T-helper 1 cell (primary cell): ENCODE results near the gene DIAPH3.

Experiments used
- DNase-seq, 5 donors: peaks; one replicate each; pipeline ENCODE4 v3.0.0-alpha.2; 2012 to 2020

Gene DIAPH3

DNA sequence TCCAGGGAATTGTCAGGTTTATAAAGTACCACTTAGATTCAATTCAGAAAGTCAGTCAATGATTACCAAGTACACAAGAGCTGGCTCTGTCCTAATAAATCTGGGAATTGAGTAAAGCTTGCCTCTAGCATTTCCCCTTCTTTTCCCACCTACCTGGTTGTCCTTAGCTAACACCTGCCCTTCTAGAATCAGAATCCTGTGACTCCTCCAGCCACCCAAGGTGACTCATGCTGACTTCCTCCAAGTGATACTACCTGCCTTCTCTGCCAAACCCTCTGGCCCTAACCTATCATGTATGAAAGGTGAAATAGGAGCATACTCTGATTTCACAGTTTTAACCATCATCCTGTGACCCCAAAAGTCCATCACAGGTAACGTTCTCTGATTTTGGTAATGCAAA, 151.2 kb downstream of the DIAPH3 start:
- DNase-seq, result no peak

DNA sequence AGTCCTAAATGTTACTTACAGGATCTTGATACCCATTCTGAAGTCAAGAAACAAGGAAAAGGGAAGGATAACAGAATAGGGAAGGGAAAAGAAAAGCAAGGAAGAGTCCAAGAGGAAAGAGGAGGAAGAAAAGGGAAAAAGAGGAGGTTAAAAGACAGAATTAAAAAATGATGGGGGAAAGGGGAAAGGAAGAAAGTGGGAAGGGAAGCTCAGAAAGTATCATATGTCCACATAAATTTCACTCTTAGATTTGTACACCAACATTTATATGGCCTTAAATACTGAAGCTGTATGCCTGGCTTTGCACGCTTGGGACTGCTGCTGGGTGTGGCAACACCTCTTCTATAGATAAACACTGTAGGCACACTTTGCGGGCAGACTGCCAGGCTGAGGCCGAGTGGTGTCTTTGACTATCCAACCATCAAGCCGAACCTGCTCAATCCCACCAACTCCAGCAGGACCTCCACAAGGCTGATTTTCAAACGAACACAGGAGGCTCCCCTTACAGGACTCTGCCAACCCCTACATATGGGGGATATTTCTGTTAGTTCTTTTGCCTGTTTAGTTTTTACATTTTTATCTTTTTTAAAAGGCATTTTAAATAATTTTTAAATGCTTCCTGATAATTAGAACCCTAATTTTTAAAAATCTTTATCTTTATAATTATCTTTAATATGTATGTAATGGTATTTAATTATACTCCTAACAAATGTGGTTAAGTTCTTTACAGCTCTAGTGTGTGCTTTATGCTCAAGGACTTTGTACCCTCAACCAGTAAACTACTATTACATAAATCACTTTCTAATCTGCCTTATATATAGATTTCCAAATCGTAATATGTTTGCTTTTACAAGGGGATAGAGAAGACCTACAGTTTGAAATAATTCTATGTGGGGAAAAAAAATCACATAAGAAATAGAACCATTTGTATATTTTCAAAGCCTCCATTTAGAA, 154.2 kb downstream of the DIAPH3 start:
- DNase-seq, result no peak

DNA sequence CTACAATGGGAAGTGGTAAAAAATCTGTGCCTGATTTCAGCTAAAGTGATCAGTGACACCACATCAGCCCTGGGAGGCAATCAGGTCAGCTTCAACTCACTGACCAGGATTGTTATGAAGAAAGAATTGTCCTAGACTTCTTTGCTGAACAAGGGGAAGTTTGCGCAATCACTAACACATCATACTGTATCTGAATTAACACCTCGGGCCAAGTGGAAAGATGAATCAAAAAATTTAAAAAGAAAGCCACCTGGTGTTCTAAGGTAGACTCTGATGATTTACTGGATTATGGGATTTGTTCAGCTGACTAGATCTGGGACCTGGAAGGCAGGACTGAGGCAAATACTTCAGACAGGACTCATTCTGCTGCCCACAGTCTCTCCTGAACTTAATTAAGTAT, 161.8 kb downstream of the DIAPH3 start:
- no peak for DNase-seq

DNA sequence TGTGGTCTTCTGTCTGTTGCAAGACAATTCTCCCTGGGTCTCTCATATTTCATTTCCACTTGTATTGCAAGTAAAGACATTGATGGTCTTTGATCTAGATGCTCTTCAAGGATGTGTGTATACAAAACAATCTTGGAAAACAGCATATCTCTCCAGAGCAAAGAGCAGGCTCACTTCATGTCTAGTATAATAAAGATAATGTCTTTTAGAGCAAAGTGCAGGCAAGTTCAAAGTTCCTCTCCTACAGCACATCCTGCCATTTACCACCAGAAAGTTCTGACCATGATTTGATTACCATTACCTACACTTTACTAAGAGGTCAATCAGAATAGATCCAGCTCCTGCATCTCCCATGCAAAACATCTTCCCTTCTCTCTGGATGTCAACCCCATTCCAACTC, 162.8 kb downstream of the DIAPH3 start:
- DNase-seq, result no peak

DNA sequence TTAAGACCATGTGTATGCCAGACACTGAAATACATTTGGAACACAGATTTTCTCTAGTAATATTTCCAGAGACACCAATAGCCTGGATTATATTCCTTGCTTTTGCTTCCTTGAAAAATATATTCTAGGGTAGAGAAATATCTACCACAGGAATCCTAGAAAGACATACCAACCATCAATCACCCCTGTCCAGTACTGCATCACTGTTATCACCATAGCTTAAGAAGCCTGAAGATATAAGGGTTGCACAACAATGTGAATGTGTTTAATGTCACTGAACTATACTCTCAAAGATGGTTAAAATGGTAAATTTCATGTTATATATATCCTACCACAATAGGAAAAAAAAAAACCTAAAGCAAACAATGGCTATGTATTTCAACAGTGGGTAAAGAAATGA, 163.6 kb downstream of the DIAPH3 start:
- DNase-seq, result no peak

DNA sequence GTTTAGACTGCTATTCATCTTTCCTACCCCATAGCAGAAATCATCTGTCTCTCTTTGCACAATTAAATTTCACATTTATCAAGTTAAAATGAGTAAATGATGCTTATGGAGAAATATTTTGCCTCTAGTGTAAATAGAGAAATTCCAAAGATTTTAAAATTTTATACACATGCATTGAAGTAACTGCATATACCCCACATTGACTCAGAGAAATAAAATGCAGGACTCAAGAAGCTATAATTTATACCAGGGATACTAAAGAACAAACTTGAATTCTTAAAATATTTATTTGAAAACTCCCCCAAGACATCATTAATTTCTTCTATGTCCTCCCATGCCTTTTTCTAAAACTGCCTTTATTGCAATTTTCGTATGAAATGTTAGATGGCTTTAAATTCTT, 165.8 kb downstream of the DIAPH3 start:
- no peak for DNase-seq

DNA sequence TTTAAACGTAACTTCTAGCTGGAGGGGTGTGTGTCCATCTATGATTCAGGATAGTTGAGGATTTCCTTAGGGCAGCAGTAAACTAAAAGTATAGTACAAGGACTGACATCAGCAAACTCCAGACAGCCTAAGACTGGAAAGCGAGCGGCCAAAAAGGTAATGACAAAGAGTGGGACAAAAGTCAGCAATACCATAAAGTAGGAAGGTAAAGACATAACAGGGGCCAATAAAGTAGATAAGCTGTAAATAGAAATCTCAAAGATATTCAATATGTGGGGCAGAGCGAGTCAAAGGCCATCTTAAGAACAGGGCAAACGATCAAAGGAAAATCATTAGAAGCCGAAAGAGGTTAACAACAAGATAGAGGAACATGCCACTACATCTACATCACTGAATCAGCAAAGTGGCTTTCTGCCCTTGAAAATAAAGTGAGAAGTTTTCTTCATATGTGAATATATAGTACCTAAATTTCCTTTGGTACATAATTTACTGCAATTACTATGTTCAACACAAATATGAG, 167.2 kb downstream of the DIAPH3 start:
- no peak for DNase-seq

DNA sequence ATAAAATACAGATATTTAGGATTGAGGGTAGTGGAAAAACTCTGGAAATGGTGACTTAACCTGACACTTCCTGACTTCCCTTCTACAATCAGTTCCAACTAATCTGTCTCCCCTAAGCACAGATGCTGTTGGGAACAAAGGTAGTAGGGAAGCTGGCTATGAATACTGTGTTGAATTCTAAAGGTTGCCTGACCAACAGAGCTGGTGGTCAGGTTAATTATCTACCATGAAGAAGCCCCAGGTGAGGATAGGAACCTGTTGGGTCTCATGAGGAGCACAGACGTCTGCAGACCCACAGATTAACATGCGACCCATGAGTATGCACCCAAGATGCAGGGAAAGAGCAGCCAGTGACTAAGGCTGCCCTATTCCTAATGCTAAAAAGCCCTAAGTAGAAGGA, 172.3 kb downstream of the DIAPH3 start:
- no peak for DNase-seq

DNA sequence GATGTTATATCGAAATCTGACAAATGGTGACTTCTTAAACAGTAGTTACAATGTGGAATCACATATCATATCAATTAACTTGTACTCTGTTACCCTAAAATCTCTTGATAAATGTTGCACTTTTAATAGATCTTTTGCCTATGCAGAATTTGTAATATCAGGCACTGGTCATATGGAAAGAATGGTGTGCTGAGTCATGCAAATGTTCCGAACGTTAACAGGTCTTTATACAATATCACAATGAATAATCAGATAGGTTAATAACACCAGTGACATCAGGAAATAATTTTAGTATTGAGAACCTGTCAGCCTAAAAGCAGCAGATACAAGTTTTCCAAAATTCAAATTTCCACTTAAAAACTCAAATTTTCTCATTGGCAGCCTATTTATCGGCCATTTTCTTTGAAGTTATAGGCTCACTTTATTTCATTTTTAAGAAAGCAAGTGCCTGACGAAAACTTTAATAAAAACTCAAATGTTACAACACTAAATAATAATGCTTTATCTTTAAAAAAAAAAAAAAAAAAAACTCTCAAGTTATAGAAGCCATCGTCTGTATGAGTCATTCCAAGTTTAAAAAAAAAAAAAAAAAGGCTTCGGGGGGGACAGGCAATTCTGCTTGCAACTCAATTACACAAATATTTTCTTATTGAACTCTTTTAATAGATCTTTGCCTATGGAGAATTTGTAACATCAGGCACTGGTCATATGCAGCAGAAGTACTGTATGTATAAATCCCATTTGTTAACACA, 180.9 kb downstream of the DIAPH3 start:
- DNase-seq, result no peak

DNA sequence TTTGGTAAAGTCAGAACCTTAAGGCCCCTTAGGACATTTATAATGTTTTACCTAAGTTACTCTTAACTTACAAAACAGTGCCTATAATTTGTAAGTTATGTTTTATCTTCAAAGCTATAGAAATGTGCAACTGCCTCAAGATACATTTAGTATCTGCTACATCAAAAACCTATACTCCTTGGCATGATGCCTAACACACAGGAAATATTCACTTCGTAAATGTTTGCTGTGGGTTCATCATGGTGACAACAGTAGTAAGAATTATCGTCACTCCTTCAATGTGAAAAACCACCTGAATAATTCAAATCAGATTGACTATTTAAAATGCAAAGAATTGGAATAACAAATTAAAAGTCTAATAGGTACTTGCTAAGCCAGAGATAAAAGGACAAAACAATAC, 184.1 kb downstream of the DIAPH3 start:
- DNase-seq, result no peak

DNA sequence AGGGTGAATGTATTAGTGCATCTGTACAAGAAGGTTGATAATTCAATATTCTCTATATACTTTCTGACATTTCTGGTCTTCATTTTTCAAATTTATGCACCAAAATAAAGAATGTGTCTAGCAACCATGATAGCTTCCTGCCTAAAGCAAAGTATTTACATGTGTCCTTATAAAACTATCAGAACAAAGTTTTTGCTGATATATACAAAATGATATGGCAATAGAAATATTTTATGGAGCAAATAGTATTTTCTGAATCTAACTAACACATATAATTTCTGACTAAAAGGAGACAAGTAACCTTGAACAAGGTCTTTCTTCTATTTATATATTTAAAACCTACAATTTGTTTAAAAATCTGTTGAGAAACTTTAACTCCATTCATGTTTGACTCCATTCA, 184.9 kb downstream of the DIAPH3 start:
- DNase-seq, result no peak

DNA sequence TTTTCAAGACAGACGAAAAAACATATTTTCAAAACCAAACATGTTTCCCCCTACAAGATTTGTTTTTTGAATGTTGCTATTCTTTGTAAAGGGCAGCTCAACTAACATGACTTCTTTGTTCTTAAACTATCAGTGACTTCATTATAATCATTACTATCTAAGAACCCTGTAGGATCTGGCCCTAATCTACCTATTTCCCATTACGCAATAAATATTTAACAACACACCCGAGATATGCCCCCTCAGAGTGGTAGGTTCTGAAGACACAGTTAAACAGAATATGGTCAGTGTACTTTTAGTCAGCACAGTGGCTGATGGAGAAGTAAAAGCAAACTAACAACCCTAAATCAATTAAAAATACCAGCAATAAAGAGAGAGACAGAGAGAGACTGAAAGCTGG, 186.9 kb downstream of the DIAPH3 start:
- DNase-seq, result no peak

DNA sequence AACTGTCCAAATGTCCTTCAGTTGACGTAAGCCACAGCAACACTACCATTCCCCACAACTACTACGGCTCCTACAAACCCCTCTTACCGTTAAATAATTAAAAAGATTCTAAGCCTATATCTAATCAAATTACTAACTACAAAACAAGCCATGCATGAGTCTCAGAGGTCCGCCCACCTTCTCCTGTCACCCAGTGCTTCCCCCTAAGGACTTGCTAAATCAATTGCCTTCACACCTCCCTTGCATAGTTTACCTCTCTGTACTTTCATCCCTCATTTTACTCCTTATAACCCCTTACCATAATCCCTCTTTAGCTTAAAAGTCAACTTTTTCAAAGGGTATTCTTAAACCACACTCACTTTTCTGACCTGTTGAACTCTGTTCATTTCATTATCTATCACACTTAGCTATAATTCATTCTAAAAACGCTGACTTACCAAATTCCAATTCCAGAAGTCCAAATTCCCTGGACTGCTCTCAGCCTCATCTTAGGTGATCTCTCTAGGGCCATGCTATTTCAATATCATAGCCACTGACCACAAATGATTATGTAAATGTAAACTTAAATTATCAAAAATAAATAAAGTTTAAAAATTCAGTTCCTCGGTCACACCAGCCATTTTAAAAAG, 187.8 kb downstream of the DIAPH3 start:
- no peak for DNase-seq

DNA sequence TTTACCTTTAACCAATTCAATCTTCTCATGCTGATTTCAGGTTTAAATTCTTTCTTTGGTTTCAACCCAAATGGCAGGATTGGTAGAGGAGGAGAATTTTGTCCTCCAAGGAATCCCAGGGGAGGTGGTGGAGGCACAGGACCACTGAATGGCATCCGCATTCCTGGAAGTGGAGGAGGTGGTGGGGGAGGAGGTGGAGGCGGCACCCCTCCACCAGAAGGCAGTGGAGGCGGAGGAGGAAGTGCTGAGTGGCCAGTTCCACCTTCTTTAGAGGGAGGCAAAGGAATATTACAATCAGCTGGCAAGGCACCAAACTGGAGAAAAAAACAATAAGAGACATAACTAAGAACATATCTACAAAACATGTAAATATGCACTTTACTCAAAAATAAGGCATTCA, 192.9 kb downstream of the DIAPH3 start:
- DNase-seq, result no peak

DNA sequence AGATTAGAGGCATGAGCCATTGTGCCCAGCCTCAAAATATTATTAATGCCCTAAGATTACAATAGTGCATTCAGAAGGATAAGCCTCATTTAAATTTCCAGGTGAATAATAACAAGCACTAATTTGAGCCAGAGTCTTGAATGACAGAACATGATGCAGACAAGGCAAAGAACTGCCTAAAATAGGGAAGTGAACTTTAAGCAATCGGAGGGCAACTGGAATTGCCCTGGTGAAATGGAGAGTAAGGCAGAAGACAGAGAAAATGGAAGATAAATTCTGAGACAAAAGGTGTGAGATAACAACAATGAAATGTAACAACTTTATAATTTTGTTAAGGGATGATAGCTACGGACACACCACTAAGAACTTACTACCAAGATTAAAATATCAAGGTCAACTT, 199.9 kb downstream of the DIAPH3 start:
- no peak for DNase-seq

DNA sequence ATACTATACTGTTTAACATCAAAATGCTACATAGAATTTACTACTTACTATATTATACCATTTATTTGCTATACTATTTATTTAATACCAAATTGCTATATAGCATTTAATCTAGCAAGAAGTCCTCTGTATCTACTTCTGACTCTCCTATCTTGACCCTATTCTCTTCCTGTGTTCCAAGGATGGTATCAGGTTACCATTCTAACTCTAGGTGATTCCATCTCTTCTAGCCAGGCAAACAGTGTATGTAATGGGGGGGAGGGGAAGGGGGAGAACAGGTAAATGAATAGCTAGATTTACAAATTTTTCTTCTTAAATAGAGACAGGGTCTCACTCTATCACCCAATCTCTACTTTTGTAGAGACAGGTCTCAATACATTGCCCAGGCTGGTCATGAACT, 200.3 kb downstream of the DIAPH3 start:
- DNase-seq, result no peak

DNA sequence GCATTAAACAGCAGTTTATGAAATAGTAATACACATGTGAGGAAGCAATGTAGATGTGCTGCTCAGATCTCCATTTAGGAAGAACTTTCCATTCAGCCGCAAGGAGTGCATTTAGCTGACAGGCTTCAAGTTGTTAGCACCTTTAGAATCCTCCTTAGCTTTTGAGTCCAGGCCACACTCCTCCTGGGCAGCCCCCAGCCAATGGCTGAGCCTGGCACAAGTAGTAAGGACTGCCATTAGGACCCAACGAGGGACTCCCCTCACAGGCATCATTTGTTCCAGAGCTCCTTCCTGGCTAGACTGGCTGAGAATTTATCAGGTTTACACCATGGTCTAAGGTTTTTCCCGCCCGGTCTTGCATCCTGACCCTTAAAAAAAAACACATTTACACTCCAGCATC, 201.4 kb downstream of the DIAPH3 start:
- DNase-seq, result no peak

DNA sequence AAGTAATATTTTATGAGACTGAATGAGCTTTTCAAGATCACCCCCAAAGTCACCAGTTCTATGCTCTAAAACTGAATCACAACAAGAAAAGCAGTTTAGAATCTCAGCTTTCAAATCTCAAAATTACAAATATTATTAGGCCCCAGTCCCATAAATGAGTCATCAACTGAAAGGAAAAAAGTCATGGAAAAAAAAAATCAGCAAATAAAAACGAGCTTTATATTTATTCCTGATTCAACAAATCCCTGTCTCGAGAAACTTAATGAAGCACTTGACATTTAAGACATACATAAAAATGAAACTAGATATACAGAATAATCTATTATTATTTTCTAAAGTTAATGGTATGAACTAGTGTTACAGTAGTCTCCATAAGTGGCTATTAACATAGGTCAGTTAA, 203.0 kb downstream of the DIAPH3 start:
- DNase-seq, result no peak

DNA sequence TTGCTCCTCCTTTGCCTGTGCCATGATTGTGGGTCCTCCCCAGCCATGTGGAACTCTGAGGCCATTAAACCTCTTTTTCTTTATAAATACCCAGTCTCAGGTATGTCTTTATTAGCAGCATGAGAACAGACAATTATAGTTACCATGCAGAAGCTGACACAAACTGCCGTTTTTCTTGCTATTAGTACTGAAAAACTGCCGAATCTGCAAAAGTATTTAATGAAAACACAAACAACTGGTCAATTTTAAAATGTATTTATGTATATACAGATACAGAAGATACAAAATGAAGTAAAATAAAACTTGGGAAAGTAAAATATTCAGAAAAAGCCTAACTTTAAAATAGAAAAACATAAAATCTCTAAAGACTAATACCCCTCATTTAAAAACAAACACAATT, 206.3 kb downstream of the DIAPH3 start:
- no peak for DNase-seq

DNA sequence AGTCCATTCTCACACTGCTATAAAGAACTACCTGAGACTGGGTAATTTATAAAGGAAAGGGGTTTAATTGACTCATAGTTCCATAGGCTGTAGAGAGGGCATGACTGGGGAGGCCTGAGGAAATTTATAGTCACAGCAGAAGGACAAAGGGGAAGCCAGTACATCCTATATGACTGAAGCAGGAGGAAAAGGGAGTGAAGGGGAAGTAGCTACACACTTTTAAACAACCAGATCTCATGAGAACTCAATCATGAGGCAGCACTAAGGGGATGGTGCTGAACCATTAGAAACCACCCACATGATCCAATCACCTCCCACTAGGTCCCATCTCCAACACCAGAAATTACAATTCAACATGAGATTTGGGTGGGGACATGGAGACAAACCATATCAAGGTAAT, 209.1 kb downstream of the DIAPH3 start:
- no peak for DNase-seq

DNA sequence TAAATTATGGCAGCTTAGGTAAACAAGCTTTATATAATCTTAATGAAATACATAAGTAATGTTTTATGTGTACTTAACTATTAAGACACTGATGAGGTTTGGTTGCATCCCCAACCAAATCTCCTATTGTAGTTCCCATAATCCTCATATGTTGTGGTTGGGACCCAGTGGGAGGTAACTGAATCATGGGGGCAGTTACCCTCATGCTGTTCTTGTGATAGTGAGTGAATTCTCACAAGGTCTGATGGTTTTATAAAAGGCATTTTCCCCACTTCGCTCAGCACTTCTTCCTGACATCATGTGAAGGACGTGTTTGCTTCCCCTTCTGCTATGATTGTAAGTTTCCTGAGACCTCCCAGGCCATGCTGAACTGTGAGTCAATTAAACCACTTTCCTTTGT, 212.7 kb downstream of the DIAPH3 start:
- DNase-seq, result no peak

DNA sequence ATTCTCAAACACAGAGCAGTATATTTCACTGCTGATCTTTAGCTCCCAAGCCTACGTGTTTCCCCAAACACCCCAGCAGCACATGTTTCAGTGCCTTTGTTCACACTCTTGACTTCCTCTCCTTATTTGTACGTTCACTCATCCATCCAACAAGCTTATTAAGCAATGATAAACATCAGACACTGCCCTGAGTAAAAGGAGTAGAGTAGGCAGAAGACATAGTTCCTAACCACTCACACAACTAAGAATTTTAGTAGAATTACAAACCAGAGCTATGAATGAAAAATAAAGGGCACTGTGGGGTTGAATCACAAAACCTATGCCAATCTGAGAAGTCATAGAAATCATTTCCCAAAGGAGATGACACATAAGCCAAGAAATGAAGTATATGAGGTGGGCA, 213.5 kb downstream of the DIAPH3 start:
- no peak for DNase-seq

DNA sequence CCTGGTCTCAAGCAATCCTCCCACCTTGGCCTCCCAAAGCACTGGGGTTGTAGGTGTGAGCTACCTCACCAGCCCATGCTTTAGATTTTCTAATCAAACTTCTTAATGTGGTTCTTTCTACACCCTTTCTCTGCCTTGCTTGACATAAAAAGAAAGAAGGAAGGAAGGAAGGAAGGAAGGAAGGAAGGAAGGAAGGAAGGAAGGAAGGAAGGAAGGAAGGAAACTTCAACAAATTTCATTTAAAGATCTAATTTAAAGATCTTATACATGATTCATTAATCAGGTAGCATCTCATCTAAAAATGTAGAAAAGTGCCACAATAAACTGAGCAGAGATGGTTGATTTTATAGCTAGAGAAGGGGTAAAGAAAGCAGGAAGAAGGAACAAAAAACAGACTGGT, 215.0 kb downstream of the DIAPH3 start:
- DNase-seq, result no peak

DNA sequence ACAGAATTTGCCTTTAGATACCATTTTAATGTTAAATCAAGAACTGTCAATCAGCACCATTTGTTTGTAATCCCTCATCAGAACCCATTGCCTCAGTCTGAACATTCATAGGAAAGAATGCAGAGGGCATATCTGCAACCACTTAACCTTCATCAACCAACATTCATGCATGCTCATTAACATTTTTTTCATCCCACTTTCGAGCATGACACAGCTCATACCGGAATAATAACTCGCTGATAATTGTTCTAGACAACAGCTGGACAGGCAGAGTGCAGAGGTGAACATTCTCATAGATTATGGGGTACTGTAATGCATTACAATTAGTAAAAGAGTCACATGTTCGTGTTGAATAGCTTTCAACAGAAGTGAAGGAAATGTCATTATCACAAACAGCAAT, 216.8 kb downstream of the DIAPH3 start:
- DNase-seq, result no peak
